Fibroblast of gingiva (primary cell): ENCODE data around the gene LEP.
"Not testable (repeated sequence)": the region's sequence is repeated elsewhere in the genome, so short reads cannot be mapped to it uniquely, and the experiment has no call there.

Experiments
- DNase-seq: peaks from one replicate; pipeline ENCODE4 v3.0.0-alpha.2; 2011; ENCODE audit warnings: low read depth

LEP gene

GRCh38 chr7:128210590-128211570, 30.2 kb upstream of the LEP start:
- no peak for DNase-seq

DNA sequence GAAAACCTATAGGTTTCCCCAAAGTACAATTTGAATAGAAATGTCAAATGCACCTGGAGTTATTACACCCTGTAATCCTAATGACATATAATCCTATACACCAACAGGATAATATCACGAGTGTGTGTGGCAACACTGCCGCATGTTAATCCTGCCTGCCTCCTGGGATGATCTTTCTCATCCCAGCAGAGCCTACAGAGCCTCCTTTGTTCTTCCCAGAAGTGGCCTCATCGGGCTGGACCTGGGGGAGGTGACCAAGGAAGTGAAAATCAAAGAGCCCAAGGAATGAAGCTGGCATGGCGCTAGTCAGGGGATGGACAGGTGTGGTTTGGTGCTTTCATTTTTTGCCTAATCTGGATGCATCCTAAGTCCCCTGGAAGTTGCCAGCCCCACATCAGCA, 29.5 kb upstream of the LEP start:
- no peak for DNase-seq

GRCh38 chr7:128214463-128214862, 26.6 kb upstream of the LEP start:
- no peak for DNase-seq

DNA sequence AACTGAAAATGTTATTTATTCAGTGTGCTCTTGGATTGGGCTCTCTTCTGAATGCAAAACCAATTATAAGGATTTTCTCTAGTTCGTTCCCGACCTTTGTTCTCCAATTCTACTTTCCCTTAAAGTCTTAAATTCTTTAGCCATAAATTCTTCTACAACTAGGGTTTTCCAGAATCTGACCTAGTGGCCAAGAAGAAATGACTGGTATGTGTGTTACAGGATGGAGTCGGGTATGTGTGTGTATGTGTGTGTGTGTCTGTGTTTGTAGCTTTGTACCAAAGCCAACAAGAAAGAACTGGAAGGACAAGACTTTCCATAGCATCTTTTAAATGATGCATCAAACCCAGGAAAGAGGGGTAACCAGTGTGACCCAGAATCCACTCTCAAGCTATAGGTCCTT, 25.8 kb upstream of the LEP start:
- DNase-seq = peak; percentile 96

GRCh38 chr7:128215739-128216138, 25.3 kb upstream of the LEP start:
- DNase-seq = peak; percentile 90

- DNase-seq = peak; percentile 93
Observed at GRCh38 chr7:128217030-128217805, 23.9 kb upstream of the LEP start.

DNA sequence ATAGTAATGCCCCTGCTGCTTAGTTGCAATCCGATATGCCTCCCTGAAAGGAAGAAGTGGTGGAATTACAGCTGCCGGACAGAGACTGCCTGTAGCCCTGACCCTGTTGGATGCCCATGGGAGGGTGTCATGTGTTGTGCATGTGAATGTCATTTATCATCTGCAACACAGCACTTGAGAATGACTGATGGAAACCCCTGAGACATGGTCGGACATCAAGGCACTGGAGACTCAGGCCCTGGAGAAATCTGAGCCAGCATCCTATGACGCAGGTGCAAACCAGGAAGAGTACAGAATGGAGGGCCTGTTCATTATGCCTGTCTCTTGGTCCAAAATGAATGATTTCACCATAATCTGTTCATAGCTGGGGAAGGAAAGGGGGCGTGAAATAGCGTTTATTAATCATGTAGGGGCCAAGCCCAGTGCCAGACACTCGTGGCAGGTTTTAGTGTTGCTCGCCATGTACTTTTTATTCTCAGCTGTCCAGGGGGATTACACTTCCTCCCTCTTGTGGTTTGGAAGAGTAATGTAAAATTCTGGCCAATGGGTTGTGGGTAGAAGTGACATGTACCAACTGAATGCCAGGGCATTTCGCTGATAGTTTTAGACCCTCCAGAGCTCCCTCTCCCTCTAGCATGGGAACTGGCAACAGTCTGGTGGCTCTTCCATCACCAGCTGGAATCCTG, 23.0 kb upstream of the LEP start:
- peak; percentile 37 for DNase-seq

- no peak for DNase-seq
Observed at GRCh38 chr7:128219636-128220035, 21.4 kb upstream of the LEP start.

DNA sequence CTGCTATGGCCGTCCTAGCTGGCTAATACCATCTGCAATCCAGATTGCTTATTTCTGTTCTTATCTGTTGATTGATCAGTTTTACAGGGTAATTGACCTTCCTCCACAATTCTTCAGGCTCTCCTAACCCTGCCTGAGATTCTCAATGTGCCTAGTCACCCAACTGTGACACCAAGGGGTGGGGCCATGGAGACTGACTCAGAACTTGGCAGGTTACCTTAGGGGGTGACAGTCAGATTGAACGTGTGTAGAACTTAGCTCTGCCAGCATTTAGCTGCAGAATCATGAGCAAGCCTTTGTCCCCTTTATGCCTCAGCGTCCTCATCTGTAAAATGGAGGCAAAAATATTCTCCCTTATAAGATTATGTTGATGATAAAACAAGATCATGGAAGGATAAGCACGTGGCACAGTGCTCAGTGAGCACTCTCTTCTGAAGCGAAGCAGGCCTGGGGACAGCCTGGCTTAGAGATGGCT, 19.1 kb upstream of the LEP start:
- DNase-seq = peak; percentile 34

DNA sequence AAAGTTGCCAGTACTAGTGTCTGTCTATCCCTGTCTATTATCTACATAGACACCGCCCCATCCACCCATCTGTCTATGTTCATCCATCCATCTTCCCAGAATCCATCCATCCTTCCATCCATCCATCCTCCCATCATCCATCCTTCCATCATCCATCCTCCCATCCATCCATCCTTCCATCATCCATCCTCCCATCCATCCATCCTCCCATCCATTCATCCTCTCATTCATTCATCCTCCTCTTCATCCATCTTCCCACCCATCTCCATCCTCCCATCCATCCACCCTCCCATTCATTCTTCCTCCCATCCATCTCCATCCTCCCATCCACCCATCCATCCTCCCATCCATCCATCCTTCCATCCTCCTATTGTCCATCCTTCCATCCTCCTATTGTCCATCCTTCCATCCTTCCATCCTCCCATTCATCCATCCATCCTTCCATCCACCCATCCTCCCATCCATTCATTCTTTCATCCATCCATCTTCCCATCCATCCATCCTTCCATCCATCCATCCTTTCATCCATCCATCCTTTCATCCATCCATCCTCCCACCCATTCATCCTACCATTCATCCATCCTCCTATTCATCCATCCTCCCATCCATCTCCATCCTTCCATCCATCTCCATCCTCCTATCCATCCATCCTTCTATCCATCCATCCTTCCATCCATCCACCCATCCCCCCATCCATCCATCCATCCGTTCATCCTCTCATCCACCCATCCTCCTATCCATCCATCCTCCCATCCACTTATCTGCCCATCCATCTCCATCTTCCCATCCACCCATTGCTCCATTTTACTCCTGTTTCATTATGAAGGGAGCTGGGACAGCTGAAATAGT, 14.7 kb upstream of the LEP start:
- DNase-seq = no peak

DNA sequence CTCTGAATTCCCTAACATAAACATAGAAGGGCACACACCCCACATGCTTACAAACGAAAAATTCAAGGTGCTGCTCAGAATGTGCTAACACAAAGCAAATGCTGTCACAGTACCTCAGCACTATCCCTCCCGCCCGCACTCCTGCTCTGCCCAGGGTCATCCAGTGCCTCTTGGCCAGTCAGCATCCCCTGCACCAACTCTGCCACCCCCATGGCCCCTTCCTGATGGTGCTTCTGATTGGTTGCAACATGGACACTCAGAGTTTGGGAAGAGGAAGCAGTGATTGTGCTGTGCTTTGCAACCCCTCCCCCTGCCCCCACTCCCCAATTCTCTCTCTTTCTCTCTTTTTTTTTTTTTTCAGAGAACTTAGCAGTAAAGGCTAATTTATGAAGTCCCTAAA, 13.8 kb upstream of the LEP start:
- no peak for DNase-seq

DNA sequence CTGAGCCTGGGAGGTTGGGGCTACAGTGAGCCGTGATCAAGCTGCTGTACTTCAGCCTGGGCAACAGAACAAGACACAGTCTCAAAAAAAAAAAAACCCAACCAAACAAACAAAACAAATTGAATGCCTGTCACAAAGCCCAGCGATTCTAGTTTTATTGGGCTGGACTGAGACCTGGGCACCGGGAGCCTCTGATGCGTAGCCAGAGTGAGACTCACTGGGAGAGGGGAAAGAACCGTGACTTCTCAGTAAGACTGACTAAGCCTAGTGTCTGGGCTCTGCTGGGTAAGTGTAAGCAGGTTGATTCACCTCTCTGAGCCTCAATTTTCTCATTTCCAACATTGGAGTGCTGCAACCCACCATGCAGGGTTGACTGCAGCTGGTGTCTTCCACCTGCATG, 10.1 kb upstream of the LEP start:
- no peak for DNase-seq

- no peak for DNase-seq
Observed at GRCh38 chr7:128231677-128232076, 9.4 kb upstream of the LEP start.

DNA sequence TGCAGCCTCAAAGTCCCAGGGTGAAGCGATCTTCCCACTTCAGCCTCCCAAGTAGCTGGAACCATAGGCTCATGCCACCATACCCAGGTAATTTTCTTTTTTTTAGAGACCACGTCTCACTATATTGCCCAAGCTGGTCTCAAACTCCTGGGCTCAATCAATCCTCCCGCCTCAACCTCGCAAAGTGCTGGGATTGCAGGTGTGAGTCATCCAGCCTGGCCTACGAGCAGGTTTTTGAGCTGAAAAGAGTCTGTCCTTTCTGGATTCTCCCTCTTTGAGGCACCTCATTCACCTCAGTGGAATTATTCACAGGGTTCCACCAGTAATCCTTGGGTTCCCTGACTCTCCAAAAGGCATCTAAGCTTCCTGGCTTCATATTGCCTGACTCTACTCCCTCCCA, 7.6 kb upstream of the LEP start:
- DNase-seq = no peak

GRCh38 chr7:128234476-128235026, 6.5 kb upstream of the LEP start:
- DNase-seq = no peak

GRCh38 chr7:128235471-128235870, 5.6 kb upstream of the LEP start:
- DNase-seq = no peak

GRCh38 chr7:128236924-128237586, 4.0 kb upstream of the LEP start:
- peak; percentile 82 for DNase-seq

DNA sequence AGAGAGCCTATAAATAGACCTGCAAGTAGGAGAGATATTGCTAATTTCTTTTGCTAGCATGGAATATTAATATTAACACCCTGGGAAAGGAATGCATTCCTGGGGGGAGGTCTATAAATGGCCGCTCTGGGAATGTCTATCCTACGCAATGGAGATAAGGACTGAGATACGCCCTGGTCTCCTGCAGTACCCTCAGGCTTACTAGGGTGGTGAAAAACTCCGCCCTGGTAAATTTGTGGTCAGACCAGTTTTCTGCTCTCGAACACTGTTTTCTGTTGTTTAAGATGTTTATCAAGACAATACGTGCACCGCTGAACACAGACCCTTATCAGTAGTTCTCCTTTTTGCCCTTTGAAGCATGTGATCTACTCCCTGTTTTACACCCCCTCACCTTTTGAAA, 1.9 kb upstream of the LEP start:
- DNase-seq = not testable (repeated sequence)

- no peak for DNase-seq
Observed at GRCh38 chr7:128242661-128243060, 1.6 kb downstream of the LEP start.

GRCh38 chr7:128243273-128243672, 2.2 kb downstream of the LEP start:
- no peak for DNase-seq

DNA sequence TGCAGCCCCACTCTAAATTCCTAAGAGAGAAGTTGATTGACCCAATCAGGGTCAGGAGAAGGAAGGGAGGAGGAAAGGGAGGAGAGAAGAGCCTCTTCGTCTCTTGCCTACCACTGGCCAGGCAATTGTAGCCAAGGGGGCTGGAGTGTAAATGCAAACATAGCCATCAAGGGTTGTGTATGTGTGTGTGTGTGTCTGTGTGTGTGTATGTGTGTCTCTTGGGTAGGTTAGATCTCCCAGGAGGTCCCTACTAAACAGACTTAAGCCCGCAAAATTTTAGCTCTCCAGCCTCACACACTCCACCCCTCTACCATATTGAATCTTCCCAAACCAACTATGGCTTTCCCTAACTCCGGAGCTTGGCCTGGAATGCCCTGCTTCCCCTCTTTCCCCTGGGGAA, 3.8 kb downstream of the LEP start:
- DNase-seq = no peak
